HepG2 (cell line): ENCODE results near the gene CCDC148. TPM values are rescaled to one million over a fixed set of nuclear protein-coding genes. Genes with fewer than 3 reads are reported as not detected.

Experiments used
- ATAC-seq: fragments of 200-7000 bp; cut with Tn5 transposase; 3 replicates; pipeline ENCODE4 v1.9.1; 2020; ENCODE audit warnings: mild to moderate bottlenecking, moderate library complexity
- BruUV-seq: library from RNA; stranded (reverse); fragments of 400-500 nt; replicated peaks from 2 replicates; lab custom pipeline; 2021; lab: Mats Ljungman, UMichigan
- CTCF ChIA-PET: fragments of 300-600 bp; formaldehyde crosslinking; extraction: SDS; loops from one replicate; lab custom pipeline; 2021; ENCODE audit warnings: low total read pairs, inconsistent platforms, low intra/inter-chr PET ratio; lab: Yijun Ruan, JAX
- POLR2A ChIA-PET: fragments of 350-600 bp; sonication (Branson Sonifier 250); formaldehyde crosslinking; loops from one replicate; lab custom pipeline; 2020; ENCODE audit warnings: antibody characterized with exemption, inconsistent platforms; lab: Yijun Ruan, JAX
- DNase-seq: peaks from one replicate; pipeline ENCODE4 v3.0.0-alpha.2; 2015; ENCODE audit warnings: low spot score
- FAIRE-seq: peaks from 3 replicates; lab custom pipeline; 2011; peaks lifted over from hg19 to GRCh38; lab: Jason Lieb, UNC
- H2AFZ ChIP-seq: one replicate; pipeline ENCODE4 v1.6.1; 2011; ENCODE audit warnings: low read length, inconsistent platforms
- H3K27ac ChIP-seq: fragments of 300-600 bp; 3 replicates; pipeline ENCODE4 v1.8.0; 2011; ENCODE audit warnings: mixed run types, mild to moderate bottlenecking, mixed read lengths, low read length, inconsistent platforms; ENCODE audit not compliant: insufficient read depth; ENCODE audit errors: extremely low read length
- H3K27me3 ChIP-seq, 2 experiments: fragments of 200-600 bp in 1 of 2; 2 replicates in 1 of 2; 3 replicates in 1 of 2; pipeline versions ENCODE4 v1.6.0 to v1.8.0; 2011; ENCODE audit warnings: low read length in 2 of 2, mild to moderate bottlenecking in 2 of 2, moderate library complexity in 2 of 2, inconsistent platforms in 1 of 2; ENCODE audit not compliant: insufficient read depth in 2 of 2, control insufficient read depth in 1 of 2
- H3K36me3 ChIP-seq, 2 experiments: fragments of 200-600 bp in 1 of 2; replicated peaks in 1 of 2; 2 replicates in 1 of 2; 3 replicates in 1 of 2; pipeline versions ENCODE4 v1.5.1 to v1.8.0; 2011; ENCODE audit warnings: low read length in 2 of 2, inconsistent platforms in 1 of 2; ENCODE audit not compliant: insufficient read depth in 2 of 2, control insufficient read depth in 1 of 2
- H3K4me1 ChIP-seq: 2 replicates; pipeline ENCODE4 v1.5.1; 2012; ENCODE audit warnings: low read length, inconsistent platforms; ENCODE audit not compliant: insufficient read depth
- H3K4me2 ChIP-seq: 2 replicates; pipeline ENCODE4 v1.6.0; 2011; ENCODE audit warnings: low read depth, low read length, inconsistent platforms
- H3K4me3 ChIP-seq, 3 experiments: fragments of 200-600 bp in 1 of 3; sonication (generic), shearing (Covaris generic) in 1 of 3; replicated peaks in 1 of 3; 2 replicates each; pipeline ENCODE4 v1.5.1; 2011 to 2016; ENCODE audit warnings: low read length in 3 of 3, inconsistent platforms in 2 of 3, low read depth in 2 of 3, mild to moderate bottlenecking in 2 of 3, control low read depth in 1 of 3, mixed read lengths in 1 of 3; ENCODE audit not compliant: insufficient read depth in 1 of 3
- H3K79me2 ChIP-seq: one replicate; pipeline ENCODE4 v1.6.1; 2011; ENCODE audit warnings: low read length, inconsistent platforms; ENCODE audit not compliant: insufficient read depth
- H3K9ac ChIP-seq: 2 replicates; pipeline ENCODE4 v1.6.0; 2011; ENCODE audit warnings: mild to moderate bottlenecking, low read depth, low read length, inconsistent platforms; ENCODE audit not compliant: insufficient read depth
- H3K9me3 ChIP-seq: 2 replicates; pipeline ENCODE4 v1.5.1; 2012; ENCODE audit warnings: mild to moderate bottlenecking, low read length
- H4K20me1 ChIP-seq: 2 replicates; pipeline ENCODE4 v1.6.0; 2011; ENCODE audit warnings: inconsistent platforms, mild to moderate bottlenecking, low read length, moderate library complexity; ENCODE audit not compliant: insufficient read depth
- CHD4 ChIP-seq: fragments of 200-600 bp; sonication (generic); IDR thresholded peaks from 2 replicates; pipeline ENCODE4 v1.7.0; 2017; ENCODE audit warnings: mild to moderate bottlenecking, low read length, borderline replicate concordance
- FOXA1 ChIP-seq, 2 experiments: fragments of 450-650 bp in 1 of 2; sonication (generic) in 1 of 2; formaldehyde crosslinking in 1 of 2; IDR thresholded peaks; 2 replicates each; pipeline versions ENCODE4 v1.4.0 to v1.6.1; 2016 to 2020; ENCODE audit warnings: missing genetic modification reagents in 1 of 2
- PLRG1 ChIP-seq: fragments of 450-650 bp; conservative IDR thresholded peaks from 2 replicates; pipeline ENCODE4 v1.6.1; 2016
- POLR2G ChIP-seq: fragments of 200-400 bp; formaldehyde crosslinking; IDR thresholded peaks from 2 replicates; pipeline ENCODE4 v1.6.1; 2018; ENCODE audit warnings: mild to moderate bottlenecking, low read depth, low read length, moderate library complexity
- SALL2 ChIP-seq: sonication (generic); formaldehyde crosslinking; IDR thresholded peaks from 2 replicates; pipeline ENCODE4 v1.8.1; 2023; ENCODE audit warnings: mild to moderate bottlenecking, missing genetic modification reagents, inconsistent platforms
- TFE3 ChIP-seq: IDR thresholded peaks from 2 replicates; pipeline ENCODE4 v1.6.1; 2016
- ZFP41 ChIP-seq: sonication (generic); formaldehyde crosslinking; IDR thresholded peaks from 2 replicates; pipeline ENCODE4 v1.4.0; 2020; ENCODE audit warnings: mild to moderate bottlenecking, missing genetic modification reagents, borderline replicate concordance
- ZNF296 ChIP-seq: sonication (generic); formaldehyde crosslinking; conservative IDR thresholded peaks from 2 replicates; pipeline ENCODE4 v1.5.0; 2020; ENCODE audit warnings: mild to moderate bottlenecking, missing genetic modification reagents
- ZNF503 ChIP-seq: sonication (generic); formaldehyde crosslinking; IDR thresholded peaks from 2 replicates; pipeline ENCODE4 v1.4.0; 2020; ENCODE audit warnings: missing genetic modification reagents
- ZNF878 ChIP-seq: sonication (generic); formaldehyde crosslinking; IDR thresholded peaks from 2 replicates; pipeline ENCODE4 v1.8.1; 2023; ENCODE audit warnings: mild to moderate bottlenecking, missing genetic modification reagents, moderate library complexity
- WGBS: methylation state at CpG from one replicate; pipeline ENCODE4 v1.1.6; 2017; ENCODE audit warnings: low lambda C conversion rate; 5-methylcytosine and 5-hydroxymethylcytosine counted together
- in situ Hi-C: cut with HindIII; loops from 2 replicates; pipeline ENCODE4 v1.10.0; 2017; ENCODE audit warnings: low pct_unique_long_range_greater_than_20kb; ENCODE audit not compliant: extremely low pct_ligation_motif_present
- intact Hi-C: fragments of 100-400 bp; cut with micrococcal nuclease; formaldehyde crosslinking; loops from one replicate; pipeline ENCODE4 v1.10.0; 2022; ENCODE audit not compliant: unreplicated experiment
- polyA plus RNA-seq, 8 experiments: library from polyadenylated mRNA; depleted of rRNA in 3 of 8; stranded (reverse) in 7 of 8; unstranded in 1 of 8; fragments of >200 nt; fragmentation: Illumina TruSeq in 4 of 8; extraction: Trizol in 4 of 8; gene quantifications; 2 replicates each; pipeline versions ENCODE4 v1.2.1 to v1.2.3, GENCODE V29; 2011 to 2016; ENCODE audit warnings: low read depth in 4 of 8, missing spikeins in 1 of 8, mixed read lengths in 1 of 8; ENCODE audit not compliant: insufficient read depth in 1 of 8
- total RNA-seq, 5 experiments: library from RNA; depleted of rRNA; stranded (reverse); fragments of >200 nt; fragmentation: Illumina TruSeq; extraction: Trizol; gene quantifications; 2 replicates each; pipeline ENCODE4 v1.2.3, GENCODE V29; 2016; ENCODE audit warnings: low read depth in 1 of 5

Gene CCDC148
- total and polyA plus RNA-seq, 2 of the 13 experiments (the other 11 are each of a cell fraction or from before 2014, with no cell fraction given): 0.30 to 0.49 TPM

- no peak for FAIRE-seq
- 67% methylated on average over 1 of the region's 1 CpG for WGBS
- peaks cover 0 to 3% of the 10 kb centered on the region in 2 experiments; a peak in 1 of 5 replicates for H3K36me3 ChIP-seq
- peaks cover 82% of the 10 kb centered on the region for H3K4me1 ChIP-seq
- CTCF ChIA-PET: no interaction called here
- H3K4me3 ChIP-seq: no peak overlapping the region
- no peak overlapping the region for H3K9ac ChIP-seq
- H2AFZ ChIP-seq: no peak overlapping the region
- no peaks in the 10 kb centered on the region for H3K27me3 ChIP-seq
- intact Hi-C loops: no loop called here
- no peak for TF ChIP-seq ZNF878
- no peak for TF ChIP-seq ZFP41
- TF ChIP-seq TFE3 (CRISPR knock-in tag): no peak
- TF ChIP-seq CHD4: no peak
- TF ChIP-seq ZNF296: no peak
- no peak for TF ChIP-seq ZNF503 (CRISPR knock-in tag)
- TF ChIP-seq POLR2G: no peak
- TF ChIP-seq FOXA1 (IDR thresholded peaks at IDR 0.05): no peak
- no peak for TF ChIP-seq FOXA1 (CRISPR knock-in tag; IDR thresholded peaks at IDR 0.05)
- no peak for TF ChIP-seq PLRG1
- TF ChIP-seq SALL2 (CRISPR knock-in tag): no peak
- TF ChIP-seq, all 625 proteins: peak for 0
- Histone ChIP-seq H3K27ac (no peak overlapping the region), H4K20me1 (peaks cover 44% of the 10 kb centered on the region), H3K79me2 (peaks cover 98% of the 10 kb centered on the region), H3K9me3 (no peaks in the 10 kb centered on the region), H3K4me2 (no peak overlapping the region)
- ATAC-seq (no peak), DNase-seq (no peak)
- POLR2A ChIA-PET: no interaction called here
- in situ Hi-C loops: no loop called here
- BruUV-seq: no TSS peak
Measured at GRCh38 chr2:158501301-158501700, 44.7 kb upstream of the CCDC148 start.
